H1 (cell line): ENCODE measurements around the gene EXOSC7. TPM values are rescaled to one million over a fixed set of nuclear protein-coding genes. Genes with fewer than 3 reads are reported as not detected.

ENCODE experiments used
- CTCF ChIA-PET: fragments of 300-600 bp; sonication (Branson Sonifier 250); formaldehyde crosslinking; loops from one replicate; lab custom pipeline; 2021; ENCODE audit not compliant: partially characterized antibody; lab: Charles Lee
- POLR2A ChIA-PET: fragments of 300-600 bp; sonication (Branson Sonifier 250); formaldehyde crosslinking; loops from one replicate; lab custom pipeline; 2021; ENCODE audit warnings: inconsistent platforms; ENCODE audit not compliant: partially characterized antibody; lab: Charles Lee
- DNase-seq, 2 experiments: peaks; one replicate each; pipeline versions ENCODE4 v3.0.0 to v3.0.0-alpha.2; 2010 to 2022; ENCODE audit warnings: low spot score in 2 of 2, low read depth in 1 of 2, mixed read lengths in 1 of 2
- FAIRE-seq: peaks from 2 replicates; lab custom pipeline; 2011; peaks lifted over from hg19 to GRCh38; lab: Jason Lieb, UNC
- H2AFZ ChIP-seq: 2 replicates; pipeline ENCODE4 v1.8.1; 2012; ENCODE audit warnings: low read length, inconsistent platforms
- H2AK5ac ChIP-seq: 2 replicates; pipeline ENCODE4 v1.6.1; 2013; ENCODE audit warnings: low read depth, low read length
- H2BK120ac ChIP-seq: replicated peaks from 2 replicates; pipeline ENCODE3; 2013; ENCODE audit warnings: low read depth, low read length, inconsistent platforms
- H2BK12ac ChIP-seq: 2 replicates; pipeline ENCODE4 v1.6.1; 2013; ENCODE audit warnings: low read depth, low read length
- H2BK15ac ChIP-seq: 2 replicates; pipeline ENCODE4 v1.6.1; 2013; ENCODE audit warnings: low read length
- H2BK20ac ChIP-seq: 2 replicates; pipeline ENCODE4 v1.6.1; 2013; ENCODE audit warnings: low read length
- H2BK5ac ChIP-seq: 2 replicates; pipeline ENCODE4 v1.6.1; 2013; ENCODE audit warnings: low read depth, low read length
- H3K14ac ChIP-seq: 2 replicates; pipeline ENCODE4 v1.6.1; 2013; ENCODE audit warnings: inconsistent platforms; ENCODE audit not compliant: insufficient read length
- H3K18ac ChIP-seq: 2 replicates; pipeline ENCODE4 v1.6.1; 2013; ENCODE audit warnings: low read length; ENCODE audit errors: extremely low read depth
- H3K23ac ChIP-seq: 2 replicates; pipeline ENCODE4 v1.6.1; 2013; ENCODE audit warnings: inconsistent platforms; ENCODE audit not compliant: insufficient read length
- H3K23me2 ChIP-seq: 2 replicates; pipeline ENCODE4 v1.6.1; 2013; ENCODE audit warnings: low read depth, low read length
- H3K27ac ChIP-seq: 2 replicates; pipeline ENCODE4 v1.6.1; 2011; ENCODE audit warnings: low read depth, low read length, inconsistent platforms
- H3K27me3 ChIP-seq, 4 experiments: replicated peaks in 1 of 4; 1 replicate in 1 of 4; 2 replicates in 3 of 4; pipeline versions ENCODE4 v1.6.1 to v1.8.1; 2011 to 2013; ENCODE audit warnings: low read length in 3 of 4, mild to moderate bottlenecking in 3 of 4, inconsistent platforms in 2 of 4, mixed read lengths in 2 of 4, moderate library complexity in 1 of 4; ENCODE audit not compliant: control insufficient read depth in 3 of 4, insufficient read depth in 3 of 4; ENCODE audit errors: extremely low read depth in 1 of 4
- H3K36me3 ChIP-seq, 4 experiments: 2 replicates each; pipeline versions ENCODE4 v1.6.1 to v1.8.1; 2011 to 2013; ENCODE audit warnings: mild to moderate bottlenecking in 4 of 4, low read length in 3 of 4, moderate library complexity in 2 of 4, control low read depth in 1 of 4, inconsistent platforms in 1 of 4; ENCODE audit not compliant: insufficient read depth in 4 of 4, control insufficient read depth in 2 of 4
- H3K4ac ChIP-seq: replicated peaks from 2 replicates; pipeline ENCODE3; 2013; ENCODE audit warnings: low read length, low read depth, mixed read lengths, inconsistent platforms; ENCODE audit not compliant: insufficient read length
- H3K4me1 ChIP-seq, 4 experiments: replicated peaks in 1 of 4; 1 replicate in 1 of 4; 2 replicates in 3 of 4; pipeline versions ENCODE4 v1.6.1 to v1.8.1; 2011 to 2013; ENCODE audit warnings: low read length in 3 of 4, inconsistent platforms in 2 of 4, mixed read lengths in 1 of 4; ENCODE audit not compliant: insufficient read depth in 4 of 4, control insufficient read depth in 3 of 4
- H3K4me2 ChIP-seq, 2 experiments: 2 replicates each; pipeline versions ENCODE4 v1.6.1 to v1.8.1; 2011 to 2013; ENCODE audit warnings: low read depth in 2 of 2, low read length in 2 of 2, control low read depth in 1 of 2, inconsistent platforms in 1 of 2, mild to moderate bottlenecking in 1 of 2; ENCODE audit not compliant: insufficient read depth in 1 of 2
- H3K4me3 ChIP-seq, 4 experiments: fragments of 200-600, 300-600 bp in 1 of 4; sonication (generic), shearing (Covaris generic), sonication (Bioruptor Twin) in 1 of 4; 2 replicates each; pipeline versions ENCODE4 v1.5.1 to v1.8.1; 2011 to 2016; ENCODE audit warnings: low read length in 4 of 4, low read depth in 3 of 4, control low read depth in 2 of 4, inconsistent platforms in 2 of 4, mild to moderate bottlenecking in 2 of 4, mixed read lengths in 1 of 4, moderate library complexity in 1 of 4; ENCODE audit not compliant: insufficient read depth in 2 of 4; ENCODE audit errors: extremely low read depth in 1 of 4
- H3K56ac ChIP-seq: replicated peaks from 2 replicates; pipeline ENCODE3; 2013; ENCODE audit warnings: low read depth, mild to moderate bottlenecking, mixed read lengths, low read length, inconsistent platforms; ENCODE audit not compliant: insufficient read length
- H3K79me1 ChIP-seq: 2 replicates; pipeline ENCODE4 v1.6.1; 2013; ENCODE audit warnings: low read depth, low read length, control low read depth
- H3K79me2 ChIP-seq, 2 experiments: 2 replicates each; pipeline versions ENCODE4 v1.6.1 to v1.8.1; 2012 to 2013; ENCODE audit warnings: low read length in 2 of 2, mild to moderate bottlenecking in 2 of 2, inconsistent platforms in 1 of 2; ENCODE audit not compliant: insufficient read depth in 2 of 2, control insufficient read depth in 1 of 2
- H3K9ac ChIP-seq, 4 experiments: replicated peaks in 1 of 4; 1 replicate in 1 of 4; 2 replicates in 3 of 4; pipeline versions ENCODE4 v1.6.1 to v1.8.1; 2011 to 2013; ENCODE audit warnings: low read depth in 3 of 4, low read length in 3 of 4, control low read depth in 2 of 4, mild to moderate bottlenecking in 2 of 4, moderate library complexity in 2 of 4, inconsistent platforms in 1 of 4; ENCODE audit errors: extremely low read depth in 1 of 4
- H3K9me3 ChIP-seq, 2 experiments: 2 replicates each; pipeline versions ENCODE4 v1.6.1 to v1.8.1; 2012 to 2013; ENCODE audit warnings: mild to moderate bottlenecking in 2 of 2, moderate library complexity in 2 of 2, control low read depth in 1 of 2, inconsistent platforms in 1 of 2, low read depth in 1 of 2, low read length in 1 of 2, mixed read lengths in 1 of 2; ENCODE audit not compliant: insufficient read depth in 2 of 2
- H4K20me1 ChIP-seq, 2 experiments: replicated peaks in 1 of 2; 2 replicates each; pipeline versions ENCODE3 to v1.8.1; 2011 to 2013; ENCODE audit warnings: inconsistent platforms in 2 of 2, low read length in 2 of 2, mild to moderate bottlenecking in 1 of 2; ENCODE audit not compliant: insufficient read depth in 2 of 2, control insufficient read depth in 1 of 2
- H4K5ac ChIP-seq: 2 replicates; pipeline ENCODE4 v1.6.1; 2013; ENCODE audit warnings: low read length, low read depth, mixed read lengths, inconsistent platforms; ENCODE audit not compliant: insufficient read length
- H4K8ac ChIP-seq: 2 replicates; pipeline ENCODE4 v1.8.0; 2013; ENCODE audit warnings: mild to moderate bottlenecking, moderate library complexity, low read length, inconsistent platforms; ENCODE audit not compliant: insufficient read depth; ENCODE audit errors: extremely low read depth
- H4K91ac ChIP-seq: replicated peaks from 2 replicates; pipeline ENCODE3; 2013; ENCODE audit warnings: low read length, mixed read lengths, inconsistent platforms; ENCODE audit not compliant: insufficient read length
- BRCA1 ChIP-seq: IDR thresholded peaks from 2 replicates; pipeline ENCODE4 v1.6.1; 2012; ENCODE audit warnings: low read depth, low read length, improper control_type of control experiment
- CBX5 ChIP-seq: fragments of 300-800, 300-1000 bp; sonication (generic); IDR thresholded peaks from 2 replicates; pipeline ENCODE4 v1.7.1; 2016; ENCODE audit warnings: antibody characterized with exemption, low read length, low read depth
- GABPA ChIP-seq: IDR thresholded peaks from 2 replicates; pipeline ENCODE4 v1.6.1; 2011; ENCODE audit warnings: mild to moderate bottlenecking, low read length, moderate library complexity, borderline replicate concordance; ENCODE audit not compliant: insufficient read depth
- JUND ChIP-seq: IDR thresholded peaks from 2 replicates; pipeline ENCODE4 v1.6.1; 2011; ENCODE audit warnings: mild to moderate bottlenecking, improper control_type of control experiment, low read length
- NANOG ChIP-seq: IDR thresholded peaks from 2 replicates; pipeline ENCODE4 v1.6.1; 2011; ENCODE audit warnings: low read length, low read depth, mild to moderate bottlenecking, inconsistent platforms; ENCODE audit not compliant: insufficient read depth, poor library complexity, severe bottlenecking
- POLR2AphosphoS5 ChIP-seq: IDR thresholded peaks from 2 replicates; pipeline ENCODE4 v1.6.1; 2011; ENCODE audit warnings: low read depth, low read length
- SP1 ChIP-seq: IDR thresholded peaks from 2 replicates; pipeline ENCODE4 v1.6.1; 2011; ENCODE audit warnings: low read depth, low read length
- SUZ12 ChIP-seq: fragments of 200-600 bp; sonication (generic); IDR thresholded peaks from 2 replicates; pipeline ENCODE4 v1.6.1; 2012; ENCODE audit warnings: mild to moderate bottlenecking, inconsistent platforms, low read length, moderate library complexity, mixed read lengths
- TAF1 ChIP-seq: IDR thresholded peaks from 2 replicates; pipeline ENCODE4 v1.6.1; 2011; ENCODE audit warnings: mild to moderate bottlenecking, low read depth, low read length
- TBP ChIP-seq: IDR thresholded peaks from 2 replicates; pipeline ENCODE4 v1.6.1; 2011; ENCODE audit warnings: low read depth, low read length, improper control_type of control experiment
- ZNF274 ChIP-seq: IDR thresholded peaks from 2 replicates; pipeline ENCODE4 v1.7.0; 2012; ENCODE audit warnings: low read length, borderline replicate concordance; ENCODE audit errors: extremely low read depth
- WGBS, 2 experiments: shearing (Covaris generic) in 1 of 2; methylation state at CpG; one replicate each; pipeline versions ENCODE4 v1.1.6 to v1.1.7; 2013 to 2015; ENCODE audit warnings: low lambda C conversion rate in 2 of 2, mixed read lengths in 2 of 2, inconsistent platforms in 1 of 2, low coverage in 1 of 2, missing lambda C conversion rate in 1 of 2; ENCODE audit not compliant: insufficient replicate concordance in 2 of 2, insufficient coverage in 1 of 2, insufficient read length in 1 of 2; ENCODE audit errors: extremely low coverage in 1 of 2, missing lambda C conversion rate in 1 of 2; 5-methylcytosine and 5-hydroxymethylcytosine counted together
- polyA plus RNA-seq, 7 experiments: library from polyadenylated mRNA; depleted of rRNA in 3 of 7; stranded (reverse) in 5 of 7; unstranded in 2 of 7; fragments of >200 nt in 5 of 7; fragments of 200-250 nt in 2 of 7; gene quantifications; 1 replicate in 5 of 7; 2 replicates in 1 of 7; 4 replicates in 1 of 7; pipeline versions ENCODE4 v1.2.1 to v1.2.3, GENCODE V29; 2011 to 2013; ENCODE audit warnings: missing spikeins in 2 of 7, mixed read lengths in 2 of 7
- total RNA-seq: library from RNA; stranded (reverse); fragmentation: NEBNext Ultra II Directional; extraction: Animal tissue kit (Norgen Biotek cat#: 25700); gene quantifications from 2 replicates; pipeline ENCODE4 v1.2.1, GENCODE V29; 2021
- TF ChIP-seq, protein P1 (sequence below), 3 experiments: IDR thresholded peaks; 1 replicate in 2 of 3; 2 replicates in 1 of 3; pipeline versions ENCODE4 v1.5.1 to v1.6.1; 2011; ENCODE audit warnings: low read length in 3 of 3, mild to moderate bottlenecking in 3 of 3, inconsistent platforms in 2 of 3, low read depth in 1 of 3, moderate library complexity in 1 of 3; ENCODE audit not compliant: insufficient read depth in 1 of 3; ENCODE audit errors: control extremely low read depth in 1 of 3

Gene EXOSC7
- total and polyA plus RNA-seq, 2 of the 8 experiments (the other 6 are each of a cell fraction or from before 2014, with no cell fraction given), result 92.7 to 94.5 TPM

DNA sequence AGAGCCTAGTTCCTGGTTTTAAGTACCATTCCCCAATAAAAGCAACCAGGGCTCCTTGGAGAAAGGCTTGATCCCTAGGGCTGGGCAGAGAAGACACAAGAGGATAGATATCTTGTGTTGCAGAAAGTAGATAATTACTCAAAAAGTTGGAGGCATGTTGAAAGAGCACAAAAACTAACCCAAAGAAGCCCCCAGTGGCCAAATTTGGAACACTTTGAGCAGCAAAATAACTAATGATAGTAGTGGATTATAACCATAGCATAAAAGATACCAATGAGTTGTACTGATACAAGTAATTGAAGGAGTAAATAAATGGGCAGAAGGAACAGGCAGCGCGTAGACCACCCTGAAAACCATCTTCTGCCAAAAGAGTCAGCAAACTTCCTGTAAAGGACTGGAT is 12.0 kb downstream of the EXOSC7 start:
- ChIA-PET CTCF (interaction anchor here (1.0 to 3.0 kb wide), 5 partner anchors 10 to 29 kb away, joined by 3 to 29 read pairs (median 6); partner anchors contain the start of genes EXOSC7 and ZDHHC3), POLR2A (interaction anchor here (0.6 to 6.6 kb wide), 4 partner anchors 12 to 392 kb away, joined by 3 to 48 read pairs (median 4); partner anchors contain the start of genes EXOSC7 and ZDHHC3)
- Histone ChIP-seq H3K23ac (no peak overlapping the region), H2BK20ac (no peak overlapping the region), H3K79me2 (peaks cover 11 to 70% of the 10 kb centered on the region in 2 experiments), H4K5ac (no peak overlapping the region), H3K4ac (no peak overlapping the region), H4K91ac (no peak overlapping the region), H2BK15ac (no peak overlapping the region), H2AK5ac (no peak overlapping the region), H3K9ac (no peak overlapping the region), H3K27ac (no peak overlapping the region), H3K18ac (no peak overlapping the region), H3K4me2 (no peak overlapping the region), H3K4me1 (peaks cover 0 to 4% (median 2%) of the 10 kb centered on the region in 4 experiments; a peak in 4 of 7 replicates), H3K27me3 (no peaks in the 10 kb centered on the region), H3K14ac (no peak overlapping the region), H3K9me3 (peaks cover 2 to 11% of the 10 kb centered on the region in 2 experiments; a peak in 1 of 4 replicates), H2BK120ac (no peak overlapping the region), H3K23me2 (no peaks in the 10 kb centered on the region), H3K56ac (peak overlapping the region; percentile 62), H3K36me3 (peaks cover 5 to 40% (median 24%) of the 10 kb centered on the region in 4 experiments; a peak in 6 of 8 replicates), H4K8ac (no peak overlapping the region), H4K20me1 (peaks cover 2 to 10% of the 10 kb centered on the region in 2 experiments), H3K4me3 (no peak overlapping the region), H3K79me1 (peaks cover 3% of the 10 kb centered on the region; the same call in 1 of the 2 replicates), H2BK12ac (no peak overlapping the region), H2BK5ac (no peak overlapping the region), H2AFZ (no peak overlapping the region)
- no peak for TF ChIP-seq GABPA
- no peak for TF ChIP-seq JUND
- no peak for TF ChIP-seq POLR2AphosphoS5
- TF ChIP-seq NANOG, result no peak
- no peak for TF ChIP-seq ZNF274
- TF ChIP-seq TBP, result no peak
- no peak for TF ChIP-seq SP1
- TF ChIP-seq, protein P1, sequence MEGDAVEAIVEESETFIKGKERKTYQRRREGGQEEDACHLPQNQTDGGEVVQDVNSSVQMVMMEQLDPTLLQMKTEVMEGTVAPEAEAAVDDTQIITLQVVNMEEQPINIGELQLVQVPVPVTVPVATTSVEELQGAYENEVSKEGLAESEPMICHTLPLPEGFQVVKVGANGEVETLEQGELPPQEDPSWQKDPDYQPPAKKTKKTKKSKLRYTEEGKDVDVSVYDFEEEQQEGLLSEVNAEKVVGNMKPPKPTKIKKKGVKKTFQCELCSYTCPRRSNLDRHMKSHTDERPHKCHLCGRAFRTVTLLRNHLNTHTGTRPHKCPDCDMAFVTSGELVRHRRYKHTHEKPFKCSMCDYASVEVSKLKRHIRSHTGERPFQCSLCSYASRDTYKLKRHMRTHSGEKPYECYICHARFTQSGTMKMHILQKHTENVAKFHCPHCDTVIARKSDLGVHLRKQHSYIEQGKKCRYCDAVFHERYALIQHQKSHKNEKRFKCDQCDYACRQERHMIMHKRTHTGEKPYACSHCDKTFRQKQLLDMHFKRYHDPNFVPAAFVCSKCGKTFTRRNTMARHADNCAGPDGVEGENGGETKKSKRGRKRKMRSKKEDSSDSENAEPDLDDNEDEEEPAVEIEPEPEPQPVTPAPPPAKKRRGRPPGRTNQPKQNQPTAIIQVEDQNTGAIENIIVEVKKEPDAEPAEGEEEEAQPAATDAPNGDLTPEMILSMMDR (IDR thresholded peaks at IDR 0.05; ENCODE audit: control extremely low read depth in 1 of 3, insufficient read depth in 1 of 3, low read depth in 1 of 3, low read length in 3 of 3), result no peak
- TF ChIP-seq SUZ12, result no peak
- no peak for TF ChIP-seq TAF1
- TF ChIP-seq BRCA1, result no peak
- TF ChIP-seq CBX5, result no peak
- DNase-seq (no peak), FAIRE-seq (no peak)
- WGBS, 2 experiments, result 100% methylated on average over 2 of the region's 2 CpGs; no CpG with 5 or more reads in 1 of the 2 experiments
